ENCODE results near the gene AREG. TPM values are rescaled to one million over a fixed set of nuclear protein-coding genes. Genes with fewer than 3 reads are reported as not detected.

The AREG gene
- total and polyA plus RNA-seq, 2 donors (not counting 1 experiment from before 2014, with no cell fraction given), result 0.50 to 2.0 TPM

GRCh38 chr4:74435296-74435695 lies 9.6 kb upstream of the AREG start:
- Histone ChIP-seq H3K9me3 (ENCODE audit: control insufficient read depth, insufficient read depth, low read depth, low read length) (no peaks in the 10 kb centered on the region), H3K9ac (ENCODE audit: insufficient read depth, low read length) (no peak overlapping the region), H4K20me1 (ENCODE audit: control insufficient read depth, extremely low read depth, insufficient read depth, low read length) (no peaks in the 10 kb centered on the region), H3K4me2 (ENCODE audit: extremely low read depth, insufficient read depth, low read length) (no peak overlapping the region), H3K4me1 (ENCODE audit: control insufficient read depth, extremely low read depth, insufficient read depth, low read length) (no peaks in the 10 kb centered on the region), H2AFZ (ENCODE audit: low read length) (no peak overlapping the region), H3K27ac (ENCODE audit: insufficient read depth, low read length) (no peak overlapping the region), H3K4me3 (replicated peaks in 1 of 4; ENCODE audit: control extremely low read depth in 1 of 4, insufficient read depth in 1 of 4, low read depth in 3 of 4, low read length in 4 of 4) (no peak overlapping the region), H3K36me3 (ENCODE audit: control insufficient read depth, insufficient read depth, low read length) (no peaks in the 10 kb centered on the region), H3K27me3 (ENCODE audit: control insufficient read depth, insufficient read depth, low read length) (no peaks in the 10 kb centered on the region), H3K79me2 (ENCODE audit: control insufficient read depth, insufficient read depth, low read length) (no peaks in the 10 kb centered on the region)
- no peak for DNase-seq (ENCODE audit: low read depth in 2 of 2)
- TF ChIP-seq CTCF (conservative IDR thresholded peaks at IDR 0.05 in 1 of 2, IDR thresholded peaks at IDR 0.05 in 1 of 2; ENCODE audit: low read depth in 1 of 2, low read length in 2 of 2) (no peak), EZH2 (IDR thresholded peaks at IDR 0.05; ENCODE audit: low read length, missing control alignments) (no peak)

- Histone ChIP-seq H4K20me1 (ENCODE audit: control insufficient read depth, extremely low read depth, insufficient read depth, low read length) (no peaks in the 10 kb centered on the region), H3K27me3 (ENCODE audit: control insufficient read depth, insufficient read depth, low read length) (no peaks in the 10 kb centered on the region), H3K4me1 (ENCODE audit: control insufficient read depth, extremely low read depth, insufficient read depth, low read length) (no peaks in the 10 kb centered on the region), H3K4me2 (ENCODE audit: extremely low read depth, insufficient read depth, low read length) (no peak overlapping the region), H3K9me3 (ENCODE audit: control insufficient read depth, insufficient read depth, low read depth, low read length) (no peaks in the 10 kb centered on the region), H3K4me3 (replicated peaks in 1 of 4; ENCODE audit: control extremely low read depth in 1 of 4, insufficient read depth in 1 of 4, low read depth in 3 of 4, low read length in 4 of 4) (no peak overlapping the region), H3K27ac (ENCODE audit: insufficient read depth, low read length) (no peak overlapping the region), H3K36me3 (ENCODE audit: control insufficient read depth, insufficient read depth, low read length) (no peaks in the 10 kb centered on the region), H3K79me2 (ENCODE audit: control insufficient read depth, insufficient read depth, low read length) (no peaks in the 10 kb centered on the region), H3K9ac (ENCODE audit: insufficient read depth, low read length) (no peak overlapping the region), H2AFZ (ENCODE audit: low read length) (no peak overlapping the region)
- DNase-seq (ENCODE audit: low read depth in 2 of 2), result no peak
- TF ChIP-seq EZH2 (IDR thresholded peaks at IDR 0.05; ENCODE audit: low read length, missing control alignments) (no peak), CTCF (conservative IDR thresholded peaks at IDR 0.05 in 1 of 2, IDR thresholded peaks at IDR 0.05 in 1 of 2; ENCODE audit: low read depth in 1 of 2, low read length in 2 of 2) (no peak)
These were observed 7.1 kb upstream of the AREG start for GRCh38 chr4:74437866-74438265.

GRCh38 chr4:74438661-74439060 lies 6.3 kb upstream of the AREG start:
- H3K36me3 ChIP-seq (ENCODE audit: control insufficient read depth, insufficient read depth, low read length), result no peaks in the 10 kb centered on the region
- no peaks in the 10 kb centered on the region for H3K9me3 ChIP-seq (ENCODE audit: control insufficient read depth, insufficient read depth, low read depth, low read length)
- no peaks in the 10 kb centered on the region for H3K4me1 ChIP-seq (ENCODE audit: control insufficient read depth, extremely low read depth, insufficient read depth, low read length)
- H3K4me2 ChIP-seq (ENCODE audit: extremely low read depth, insufficient read depth, low read length), result no peak overlapping the region
- no peak overlapping the region for H3K9ac ChIP-seq (ENCODE audit: insufficient read depth, low read length)
- H3K27me3 ChIP-seq (ENCODE audit: control insufficient read depth, insufficient read depth, low read length), result no peaks in the 10 kb centered on the region
- H3K79me2 ChIP-seq (ENCODE audit: control insufficient read depth, insufficient read depth, low read length), result no peaks in the 10 kb centered on the region
- no peak overlapping the region for H3K4me3 ChIP-seq (replicated peaks in 1 of 4; ENCODE audit: control extremely low read depth in 1 of 4, insufficient read depth in 1 of 4, low read depth in 3 of 4, low read length in 4 of 4)
- H2AFZ ChIP-seq (ENCODE audit: low read length), result no peak overlapping the region
- DNase-seq (ENCODE audit: low read depth in 2 of 2), result no peak
- no peak overlapping the region for H3K27ac ChIP-seq (ENCODE audit: insufficient read depth, low read length)
- TF ChIP-seq EZH2 (IDR thresholded peaks at IDR 0.05; ENCODE audit: low read length, missing control alignments) (no peak), CTCF (conservative IDR thresholded peaks at IDR 0.05 in 1 of 2, IDR thresholded peaks at IDR 0.05 in 1 of 2; ENCODE audit: low read depth in 1 of 2, low read length in 2 of 2) (no peak)
- H4K20me1 ChIP-seq (ENCODE audit: control insufficient read depth, extremely low read depth, insufficient read depth, low read length), result no peaks in the 10 kb centered on the region

Measured in fibroblast of lung (primary cell).